Keratinocyte (primary cell): ENCODE data around the gene CFAP210. TPM values are rescaled to one million over a fixed set of nuclear protein-coding genes. Genes with fewer than 3 reads are reported as not detected.

Experiments
- DNase-seq: peaks from one replicate; pipeline ENCODE4 v3.0.0-alpha.2; 2011; ENCODE audit warnings: low read depth, missing footprints, low spot score
- FAIRE-seq: peaks from 2 replicates; lab custom pipeline; 2011; peaks lifted over from hg19 to GRCh38; lab: Jason Lieb, UNC
- H2AFZ ChIP-seq: 2 replicates; pipeline ENCODE4 v1.6.0; 2012; ENCODE audit warnings: low read length, control low read depth, inconsistent platforms; ENCODE audit not compliant: control insufficient read depth
- H3K27ac ChIP-seq: 2 replicates; pipeline ENCODE4 v1.5.1; 2011; ENCODE audit warnings: low read length; ENCODE audit not compliant: control insufficient read depth, insufficient read depth
- H3K27me3 ChIP-seq: 3 replicates; pipeline ENCODE4 v1.6.0; 2011; ENCODE audit warnings: low read length; ENCODE audit not compliant: control insufficient read depth, insufficient read depth; ENCODE audit errors: extremely low read depth
- H3K36me3 ChIP-seq, 2 experiments: 2 replicates in 1 of 2; 3 replicates in 1 of 2; pipeline ENCODE4 v1.5.1; 2011; ENCODE audit warnings: low read length in 2 of 2, mild to moderate bottlenecking in 1 of 2; ENCODE audit not compliant: control insufficient read depth in 2 of 2, insufficient read depth in 2 of 2; ENCODE audit errors: extremely low read depth in 1 of 2
- H3K4me1 ChIP-seq: 3 replicates; pipeline ENCODE4 v1.5.1; 2011; ENCODE audit warnings: low read length; ENCODE audit not compliant: control insufficient read depth, insufficient read depth; ENCODE audit errors: extremely low read depth
- H3K4me2 ChIP-seq: 3 replicates; pipeline ENCODE4 v1.6.0; 2011; ENCODE audit warnings: low read depth, low read length; ENCODE audit not compliant: control insufficient read depth, insufficient read depth; ENCODE audit errors: extremely low read depth
- H3K4me3 ChIP-seq, 3 experiments: fragments of 200-600 bp in 1 of 3; sonication (generic) in 1 of 3; 2 replicates in 2 of 3; 3 replicates in 1 of 3; pipeline ENCODE4 v1.5.1; 2011 to 2016; ENCODE audit warnings: low read length in 3 of 3, mild to moderate bottlenecking in 3 of 3, control low read depth in 2 of 3, inconsistent platforms in 1 of 3, low read depth in 1 of 3, mixed read lengths in 1 of 3, mixed run types in 1 of 3, moderate library complexity in 1 of 3; ENCODE audit not compliant: control insufficient read depth in 2 of 3, insufficient read depth in 2 of 3; ENCODE audit errors: extremely low read depth in 1 of 3
- H3K79me2 ChIP-seq: 2 replicates; pipeline ENCODE4 v1.6.0; 2012; ENCODE audit warnings: low read length; ENCODE audit not compliant: control insufficient read depth, insufficient read depth
- H3K9ac ChIP-seq: 3 replicates; pipeline ENCODE4 v1.6.0; 2011; ENCODE audit warnings: low read length; ENCODE audit not compliant: control insufficient read depth, insufficient read depth; ENCODE audit errors: extremely low read depth
- H3K9me1 ChIP-seq: 3 replicates; pipeline ENCODE4 v1.6.0; 2011; ENCODE audit warnings: low read length; ENCODE audit not compliant: control insufficient read depth, insufficient read depth; ENCODE audit errors: extremely low read depth
- H3K9me3 ChIP-seq: 2 replicates; pipeline ENCODE4 v1.5.1; 2012; ENCODE audit warnings: low read depth, low read length; ENCODE audit not compliant: control insufficient read depth
- H4K20me1 ChIP-seq: 3 replicates; pipeline ENCODE4 v1.6.0; 2011; ENCODE audit warnings: low read length; ENCODE audit not compliant: control insufficient read depth, insufficient read depth; ENCODE audit errors: extremely low read depth
- CTCF ChIP-seq, 3 experiments: IDR thresholded peaks in 1 of 3; conservative IDR thresholded peaks in 1 of 3; optimal IDR thresholded peaks in 1 of 3; 2 replicates in 2 of 3; 3 replicates in 1 of 3; pipeline versions ENCODE3 to v1.5.1; 2011; ENCODE audit warnings: low read length in 3 of 3, mild to moderate bottlenecking in 3 of 3, moderate library complexity in 2 of 3, control low read depth in 1 of 3, inconsistent platforms in 1 of 3; ENCODE audit not compliant: insufficient read depth in 2 of 3; ENCODE audit errors: extremely low read depth in 1 of 3
- EZH2 ChIP-seq: IDR thresholded peaks from one replicate; pipeline ENCODE4 v1.6.1; 2012; ENCODE audit warnings: inconsistent platforms, mild to moderate bottlenecking, low read length, moderate library complexity
- dilution Hi-C: fragments of 300-500 bp; cut with MboI; formaldehyde crosslinking; loops from one replicate; pipeline ENCODE4 v1.7.0; 2020; ENCODE audit warnings: low sequenced_read_pairs; ENCODE audit not compliant: extremely low pct_ligation_motif_present
- polyA plus RNA-seq, 5 experiments: library from polyadenylated mRNA; depleted of rRNA in 3 of 5; stranded (reverse) in 3 of 5; stranded (forward) in 1 of 5; unstranded in 1 of 5; fragments of >200 nt; gene quantifications; 1 replicate in 1 of 5; 2 replicates in 3 of 5; 3 replicates in 1 of 5; pipeline versions ENCODE4 v1.2.1 to v1.2.3, GENCODE V29; 2011 to 2012; ENCODE audit warnings: missing spikeins in 2 of 5, low read depth in 1 of 5, low replicate concordance in 1 of 5

CFAP210 gene
- polyA plus RNA-seq, 1 donor (not counting 4 experiments of a cell fraction or from before 2014, with no cell fraction given) = 0.30 TPM

DNA sequence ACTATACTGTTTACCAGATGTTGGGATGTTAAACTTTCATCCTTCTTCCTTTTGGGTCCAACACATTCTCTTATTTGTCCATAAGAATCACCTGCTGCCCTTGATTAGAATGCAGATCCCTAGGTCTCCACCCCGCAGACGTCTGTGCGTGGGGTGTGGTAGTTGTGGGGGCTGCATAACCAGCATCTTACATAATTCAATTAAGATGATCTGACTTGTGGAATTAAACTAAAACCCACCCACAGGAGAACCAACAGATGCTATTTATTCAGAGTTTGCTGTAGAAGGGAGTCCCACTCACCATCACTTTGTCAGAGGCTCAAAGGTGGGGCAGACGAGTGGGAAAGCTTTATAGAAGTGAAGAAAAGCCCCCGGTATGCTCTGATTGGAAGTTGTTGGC is 37.9 kb upstream of the CFAP210 start:
- no peak overlapping the region for H3K27ac ChIP-seq
- H3K9ac ChIP-seq = no peak overlapping the region
- no peak for DNase-seq
- dilution Hi-C loops = no loop called here
- no peaks in the 10 kb centered on the region for H3K79me2 ChIP-seq
- no peak for FAIRE-seq
- H3K9me3 ChIP-seq = no peaks in the 10 kb centered on the region
- TF ChIP-seq EZH2 = no peak
- no peak for TF ChIP-seq CTCF (optimal IDR thresholded peaks at IDR 0.05 in 1 of 3, IDR thresholded peaks at IDR 0.05 in 1 of 3, conservative IDR thresholded peaks at IDR 0.05 in 1 of 3; ENCODE audit: extremely low read depth in 1 of 3, insufficient read depth in 2 of 3, low read length in 3 of 3)
- no peaks in the 10 kb centered on the region for H3K36me3 ChIP-seq
- no peak overlapping the region for H3K4me3 ChIP-seq
- H3K4me1 ChIP-seq = peaks cover 6% of the 10 kb centered on the region
- no peak overlapping the region for H3K4me2 ChIP-seq
- H3K27me3 ChIP-seq = peaks cover 15% of the 10 kb centered on the region
- H2AFZ ChIP-seq = no peak overlapping the region
- H4K20me1 ChIP-seq = no peaks in the 10 kb centered on the region
- no peaks in the 10 kb centered on the region for H3K9me1 ChIP-seq

- FAIRE-seq (no peak), DNase-seq (no peak)
- Histone ChIP-seq H3K4me2 (no peak overlapping the region), H3K9ac (no peak overlapping the region), H3K4me3 (no peak overlapping the region), H3K9me1 (no peaks in the 10 kb centered on the region), H3K79me2 (no peaks in the 10 kb centered on the region), H3K4me1 (no peaks in the 10 kb centered on the region), H2AFZ (no peak overlapping the region), H4K20me1 (no peaks in the 10 kb centered on the region), H3K27ac (no peak overlapping the region), H3K9me3 (no peaks in the 10 kb centered on the region), H3K27me3 (peaks cover 15% of the 10 kb centered on the region), H3K36me3 (no peaks in the 10 kb centered on the region)
- dilution Hi-C loops = no loop called here
- TF ChIP-seq CTCF (optimal IDR thresholded peaks at IDR 0.05 in 1 of 3, IDR thresholded peaks at IDR 0.05 in 1 of 3, conservative IDR thresholded peaks at IDR 0.05 in 1 of 3; ENCODE audit: extremely low read depth in 1 of 3, insufficient read depth in 2 of 3, low read length in 3 of 3) = no peak
- no peak for TF ChIP-seq EZH2
Observed at GRCh38 chr2:169729274-169729605, 35.0 kb upstream of the CFAP210 start.
